Activated CD4-positive, alpha-beta T cell treated with anti-CD3 and anti-CD28 coated beads for 48 hours (primary cell): Measurements from ENCODE around the gene ERAL1.

Experiments used
- DNase-seq: peaks from one replicate; pipeline ENCODE4 v3.0.0-alpha.2; 2020

The ERAL1 gene

GRCh38 chr17:28880572-28880945 is 25.7 kb downstream of the ERAL1 start:
- no peak for DNase-seq

GRCh38 chr17:28881533-28882056 is 26.8 kb downstream of the ERAL1 start:
- no peak for DNase-seq

GRCh38 chr17:28882154-28882895 is 27.5 kb downstream of the ERAL1 start:
- DNase-seq, result no peak

GRCh38 chr17:28883967-28884702 is 29.3 kb downstream of the ERAL1 start:
- DNase-seq, result no peak

GRCh38 chr17:28885363-28885762 is 30.5 kb downstream of the ERAL1 start:
- no peak for DNase-seq

GRCh38 chr17:28885951-28886350 is 31.1 kb downstream of the ERAL1 start:
- no peak for DNase-seq

GRCh38 chr17:28887871-28888471 is 33.2 kb downstream of the ERAL1 start:
- DNase-seq, result no peak

- DNase-seq, result no peak
Observed at GRCh38 chr17:28888832-28889231, 34.0 kb downstream of the ERAL1 start.

- no peak for DNase-seq
Observed at GRCh38 chr17:28889996-28890395, 35.2 kb downstream of the ERAL1 start.

- no peak for DNase-seq
Observed at GRCh38 chr17:28891201-28891600, 36.4 kb downstream of the ERAL1 start.

- DNase-seq, result no peak
Observed at GRCh38 chr17:28892024-28892423, 37.2 kb downstream of the ERAL1 start.

- DNase-seq, result peak; percentile 58
Observed at GRCh38 chr17:28893248-28894183, 38.7 kb downstream of the ERAL1 start.

- no peak for DNase-seq
Observed at GRCh38 chr17:28895794-28896447, 41.1 kb downstream of the ERAL1 start.

GRCh38 chr17:28896491-28896883 is 41.7 kb downstream of the ERAL1 start:
- DNase-seq, result no peak

- peak; percentile 78 for DNase-seq
Observed at GRCh38 chr17:28896884-28897768, 42.3 kb downstream of the ERAL1 start, which contains the start of gene FLOT2. Gene FLOT2 (minus strand): TSS chr17:28897733. CDS start chr17:28897574, 159 bp downstream.

- DNase-seq, result no peak
Observed at GRCh38 chr17:28897769-28898526, 43.1 kb downstream of the ERAL1 start.

GRCh38 chr17:28898527-28898955 is 43.7 kb downstream of the ERAL1 start:
- no peak for DNase-seq

- DNase-seq, result no peak
Observed at GRCh38 chr17:28899212-28899815, 44.5 kb downstream of the ERAL1 start.

GRCh38 chr17:28900986-28901726 is 46.3 kb downstream of the ERAL1 start:
- DNase-seq, result no peak
